HG03378 (cell line): Measurements from ENCODE around the gene AOPEP.

ENCODE experiments used
- ATAC-seq: cut with Tn5 transposase; IDR thresholded peaks from one replicate; pipeline ENCODE4 v1.9.1; 2021; ENCODE audit warnings: mild to moderate bottlenecking, moderate library complexity; ENCODE audit not compliant: unreplicated experiment

Gene AOPEP

DNA sequence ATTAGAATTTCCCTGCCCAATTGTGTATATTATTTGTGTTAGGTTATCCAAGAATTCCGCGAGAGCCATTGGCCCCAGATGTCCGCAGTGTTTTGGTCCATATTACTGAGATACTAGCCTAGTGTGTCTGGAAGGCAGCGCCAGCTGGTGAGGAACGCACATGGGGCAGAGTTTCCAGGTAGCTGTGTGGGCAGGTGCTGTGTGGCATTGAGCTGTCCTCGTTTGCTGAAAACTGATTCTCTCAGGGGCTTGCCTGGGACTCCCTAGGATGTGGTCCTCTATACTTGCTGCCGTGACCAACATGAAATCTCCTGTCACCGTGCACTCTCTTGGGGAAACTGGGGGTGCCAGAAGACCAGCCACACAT, 302.3 kb downstream of the AOPEP start:
- no peak for ATAC-seq

DNA sequence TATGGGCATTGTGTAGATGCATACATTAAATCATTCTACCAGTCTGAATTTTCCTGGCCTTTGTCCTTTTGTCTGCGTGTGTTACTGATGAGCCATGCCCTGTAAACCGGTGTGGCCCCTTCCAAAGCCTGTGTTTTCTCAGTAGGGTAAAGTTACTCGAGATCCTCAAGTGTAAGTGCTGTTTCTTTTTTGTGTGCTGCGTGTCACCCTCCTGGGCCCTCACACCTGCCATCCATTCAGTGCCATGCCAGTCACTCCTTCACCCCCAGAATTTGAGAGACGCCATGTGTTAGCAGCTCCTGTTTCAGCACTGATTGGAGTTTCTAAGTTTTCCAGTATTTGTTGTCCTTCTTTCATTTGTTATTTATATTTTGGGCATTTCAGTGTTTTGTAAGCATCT, 302.8 kb downstream of the AOPEP start:
- no peak for ATAC-seq

DNA sequence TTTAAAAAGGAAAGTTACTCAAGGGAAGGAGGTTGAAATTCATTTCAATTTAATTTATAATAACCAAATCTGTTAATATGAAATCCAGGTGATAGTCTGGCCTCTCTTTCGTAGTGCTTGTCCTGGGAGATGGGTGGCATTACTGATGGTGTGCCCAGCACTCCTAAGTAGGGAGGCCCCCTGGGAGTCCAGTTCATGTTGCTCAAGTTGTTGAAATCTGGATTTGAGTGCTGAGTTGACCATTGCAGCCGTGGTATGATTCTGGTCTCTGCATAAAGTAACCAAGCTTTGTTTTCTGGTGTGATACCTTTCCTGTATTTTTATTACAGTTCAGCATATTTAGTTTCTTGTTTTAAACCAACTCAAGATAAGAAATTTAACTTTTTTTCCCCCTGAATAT, 303.2 kb downstream of the AOPEP start:
- ATAC-seq: no peak

DNA sequence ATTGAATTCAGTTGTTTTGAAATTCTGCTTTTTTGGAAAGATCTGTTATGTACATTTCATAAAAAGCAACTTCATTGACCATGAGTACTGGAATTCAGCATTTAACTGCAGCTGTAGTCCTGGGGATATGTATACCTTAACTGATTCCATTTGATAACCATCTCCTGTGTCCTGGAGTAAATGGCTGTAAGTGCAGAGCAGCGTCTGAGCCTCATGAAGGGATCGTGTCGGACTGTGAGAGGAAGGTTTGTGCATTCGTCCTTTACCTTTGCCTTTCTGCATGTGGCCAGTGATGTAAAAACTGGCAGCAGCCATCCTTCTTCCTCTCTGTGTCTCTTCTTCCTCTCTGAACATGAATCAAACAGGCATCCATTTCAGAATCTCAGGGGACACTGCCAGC, 303.8 kb downstream of the AOPEP start:
- ATAC-seq: no peak

DNA sequence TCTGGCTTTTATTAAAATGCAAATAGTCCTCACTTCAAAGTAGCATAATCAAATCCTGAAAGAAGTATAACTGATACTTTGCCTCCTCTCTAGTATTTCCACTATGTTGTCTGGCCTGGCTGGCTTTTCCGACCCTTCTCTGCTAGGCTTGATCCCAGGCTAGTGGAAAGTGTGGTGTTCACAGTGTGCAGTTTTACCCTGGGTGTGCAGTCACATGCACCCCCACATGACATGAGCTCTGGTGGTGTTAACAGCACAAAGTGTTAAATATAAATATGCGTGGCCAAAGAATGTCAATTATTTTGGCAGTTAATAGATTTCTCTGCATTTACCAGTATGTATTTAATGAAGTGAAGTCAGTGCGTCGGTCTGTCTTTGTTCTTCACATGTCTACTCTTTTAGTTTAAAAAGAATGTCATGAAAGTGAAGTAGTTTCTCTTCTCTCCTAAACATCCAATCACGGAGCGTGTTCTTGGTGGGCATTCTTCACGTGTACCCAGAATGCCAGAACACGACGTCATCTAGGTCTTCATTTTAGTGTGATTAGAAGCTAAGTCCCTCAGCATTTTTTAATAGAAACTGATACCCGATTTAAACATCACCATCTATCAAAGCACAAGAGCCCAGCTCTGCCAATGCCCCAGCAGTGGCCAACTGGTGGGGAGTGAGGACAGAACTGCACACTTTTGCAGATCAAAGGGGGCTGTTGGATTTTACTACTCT, 304.6 kb downstream of the AOPEP start:
- ATAC-seq: no peak

DNA sequence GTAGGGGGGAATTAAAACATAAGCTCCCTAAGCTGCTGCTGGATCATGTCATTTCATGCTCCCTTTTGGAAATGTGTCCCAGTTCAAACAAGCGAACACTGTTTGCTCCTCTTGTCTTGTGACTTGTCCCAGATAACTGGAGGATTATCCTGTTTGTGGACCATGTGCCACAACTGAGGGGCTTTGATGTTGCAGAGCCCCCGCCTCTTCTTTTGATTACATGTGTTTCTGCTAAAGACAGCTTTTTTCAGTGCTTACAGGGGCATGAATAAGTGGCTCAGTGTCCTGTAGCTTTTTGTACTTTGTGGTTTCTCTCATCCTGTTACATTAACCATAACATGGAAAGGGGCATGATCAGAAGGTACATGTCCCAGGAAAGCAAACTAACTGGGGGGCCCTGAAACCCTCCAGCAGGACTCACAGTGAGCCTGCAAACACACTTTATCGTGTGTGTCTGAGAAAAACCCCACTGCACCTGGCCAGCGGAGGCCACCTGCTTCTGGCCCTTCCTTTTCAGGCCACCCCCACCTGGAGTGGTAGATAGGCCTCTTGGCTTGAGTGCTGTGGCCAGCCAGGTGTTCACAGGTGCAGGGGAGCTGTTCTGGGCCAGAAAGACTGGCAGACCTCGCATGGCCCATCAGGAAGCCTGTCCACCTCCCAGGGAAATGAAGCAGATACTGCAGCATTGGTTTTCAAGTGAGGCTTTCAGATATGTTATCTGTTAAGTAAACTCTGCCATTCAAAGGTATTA, 305.4 kb downstream of the AOPEP start:
- no peak for ATAC-seq

DNA sequence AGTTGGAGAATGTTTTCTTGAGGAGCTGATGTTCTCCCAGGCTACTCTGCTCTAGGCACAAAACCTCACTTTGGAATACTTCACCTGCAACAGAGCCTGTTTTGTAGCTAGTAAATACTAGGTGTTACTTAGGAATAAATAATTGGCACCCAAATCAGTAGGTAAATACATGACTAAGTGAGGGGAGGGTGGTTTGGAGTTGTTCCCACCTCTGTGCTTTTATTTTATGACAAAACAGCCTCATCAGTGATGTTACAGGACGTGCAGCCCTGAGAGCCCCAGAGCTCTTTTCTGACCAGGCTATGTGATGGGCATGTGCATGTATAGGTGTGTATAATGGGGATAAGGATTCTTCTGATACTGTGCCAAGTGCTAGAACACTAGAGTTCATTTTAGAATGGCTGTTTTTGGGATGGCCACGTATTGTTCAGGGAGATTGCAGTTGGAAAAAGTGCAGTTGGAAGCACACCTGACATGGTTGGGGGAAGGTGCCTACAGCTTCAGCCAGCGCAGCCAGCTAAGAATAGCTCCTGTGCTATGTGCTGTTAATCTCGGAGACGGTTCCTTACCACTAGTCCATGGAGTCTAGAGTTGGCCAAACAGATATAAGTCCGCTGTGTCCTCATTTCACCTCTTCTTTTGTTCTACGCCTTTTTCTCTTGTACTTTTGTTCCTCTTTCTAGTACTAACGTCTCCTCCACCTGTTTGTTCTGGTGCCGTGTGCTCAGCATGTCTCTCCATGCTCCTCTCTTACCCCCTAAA, 306.3 kb downstream of the AOPEP start:
- ATAC-seq: no peak

DNA sequence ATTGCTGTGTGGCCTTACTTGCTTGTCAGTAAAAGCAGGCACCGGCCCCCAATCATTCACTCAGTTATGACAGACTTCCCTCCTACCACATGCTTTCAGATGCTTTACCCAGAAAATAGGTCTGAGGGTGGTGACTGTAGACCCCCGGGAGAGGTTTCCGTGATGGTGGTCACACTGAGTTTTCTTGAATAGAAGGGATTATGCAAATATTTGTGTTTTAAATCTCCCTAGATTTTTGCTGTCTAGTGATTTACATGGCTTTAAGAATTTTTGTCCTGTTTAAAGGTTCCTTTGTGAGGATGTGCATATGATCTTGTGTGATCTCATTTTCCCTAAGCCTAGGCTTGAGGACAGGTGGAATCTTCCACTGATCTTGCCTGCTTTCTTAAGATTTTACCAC, 309.3 kb downstream of the AOPEP start:
- no peak for ATAC-seq

DNA sequence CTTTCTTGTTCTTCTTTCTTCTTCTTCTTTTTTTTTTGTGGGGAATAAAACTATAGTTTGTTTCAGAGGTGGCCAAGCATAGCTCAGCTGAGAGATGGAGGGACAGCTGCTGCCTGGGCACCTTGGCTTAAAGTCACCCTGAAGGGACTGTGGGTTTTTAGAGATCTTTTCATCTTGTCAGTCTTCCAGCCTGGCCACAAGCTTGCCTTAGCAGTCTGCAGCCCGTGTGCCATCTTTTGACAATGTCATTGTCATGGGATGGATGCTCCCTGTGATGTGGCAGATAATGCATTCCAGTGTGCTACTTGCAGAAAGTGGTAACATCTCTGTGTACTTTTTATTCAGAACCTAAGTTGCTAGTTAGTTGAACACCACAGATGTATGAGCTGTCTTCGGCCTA, 310.2 kb downstream of the AOPEP start:
- no peak for ATAC-seq

DNA sequence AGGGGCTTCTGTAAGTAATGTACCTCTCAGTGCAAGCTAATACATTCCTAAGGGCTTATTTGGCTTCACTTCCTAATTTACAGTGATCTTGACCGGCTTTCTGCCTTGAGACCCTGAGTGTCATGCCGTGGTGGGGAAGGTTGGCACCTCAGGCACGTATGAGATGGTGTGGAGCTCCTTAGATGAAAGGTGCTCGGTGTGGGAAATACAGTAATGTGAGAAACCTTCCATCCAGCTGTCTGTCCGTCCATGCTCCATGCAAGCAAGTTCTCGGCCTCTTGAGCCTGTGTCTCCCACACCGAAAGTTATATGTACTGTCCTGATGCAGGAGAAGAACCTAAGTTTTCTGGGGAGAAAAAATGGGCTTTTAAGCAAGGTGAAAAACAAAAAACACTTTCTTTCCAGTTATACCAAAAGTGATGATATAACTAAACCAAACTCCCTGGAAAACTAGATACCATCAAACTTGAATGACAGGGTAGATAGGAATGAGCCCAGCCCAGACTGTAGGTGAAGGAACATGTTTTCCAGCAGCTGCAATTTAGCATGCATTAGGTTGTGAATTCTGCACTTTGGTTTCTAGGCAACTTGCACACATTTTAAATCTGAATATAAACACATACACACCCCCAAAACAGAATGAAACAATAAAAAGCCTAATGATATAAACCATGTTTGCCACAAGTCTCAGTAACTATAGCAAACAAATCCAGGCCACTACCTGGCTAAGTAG, 311.5 kb downstream of the AOPEP start:
- no peak for ATAC-seq

DNA sequence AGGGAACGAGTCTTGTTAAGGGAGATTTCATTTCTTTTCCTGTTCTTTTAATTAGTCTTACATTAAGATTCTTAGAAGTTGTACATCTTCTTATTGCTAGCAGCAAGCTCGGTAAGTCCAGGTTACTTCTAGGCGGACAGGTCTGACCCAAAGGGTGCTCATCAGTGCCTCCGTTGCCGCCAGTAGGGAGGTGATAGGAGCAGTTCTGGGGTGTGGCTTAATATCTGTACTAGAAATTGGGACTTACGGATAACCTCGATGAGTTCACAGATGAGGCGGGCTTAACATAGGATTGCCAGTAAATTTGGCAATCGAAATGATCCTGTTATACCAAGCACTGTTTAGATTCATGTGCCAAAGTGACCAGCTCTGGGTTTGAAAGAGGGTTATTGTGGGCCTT, 312.2 kb downstream of the AOPEP start:
- no peak for ATAC-seq

DNA sequence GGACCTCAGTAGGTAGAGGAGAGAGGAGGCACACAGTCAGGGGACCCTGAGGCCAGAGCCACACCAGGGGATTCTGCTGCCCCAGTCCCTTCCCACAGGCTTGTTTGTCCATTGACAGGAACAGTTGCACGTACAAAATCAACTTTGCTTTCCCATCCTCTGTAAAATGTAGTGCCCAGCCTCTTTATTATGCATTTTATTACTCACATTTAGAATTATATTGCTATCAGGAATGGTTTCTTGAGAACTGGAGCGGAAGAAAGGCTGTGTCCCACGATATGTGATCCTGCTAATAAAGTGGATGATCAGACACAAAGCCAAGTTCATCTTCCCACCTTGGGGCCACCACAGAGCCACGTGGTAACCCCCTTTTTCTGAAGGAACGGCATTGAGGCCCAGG, 313.6 kb downstream of the AOPEP start:
- no peak for ATAC-seq

DNA sequence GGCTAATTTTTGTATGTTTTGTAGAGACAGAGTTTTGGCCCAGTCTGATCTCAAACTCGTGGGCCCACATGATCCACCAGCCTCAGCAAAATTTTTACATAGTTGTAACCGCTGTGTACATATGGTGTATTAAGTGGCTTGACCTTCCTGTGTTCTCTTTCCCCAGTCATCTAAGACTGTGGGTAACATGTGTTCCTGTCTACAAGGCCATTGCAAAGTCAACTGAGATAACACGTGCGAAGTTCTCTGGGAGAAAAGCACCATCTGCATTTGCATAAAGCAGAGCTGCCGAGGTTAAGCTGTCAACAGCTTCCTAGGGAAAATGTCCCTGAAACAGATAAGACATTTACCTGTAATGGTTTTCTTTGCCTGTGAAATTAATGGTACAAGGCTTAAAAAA, 317.3 kb downstream of the AOPEP start:
- ATAC-seq: no peak

DNA sequence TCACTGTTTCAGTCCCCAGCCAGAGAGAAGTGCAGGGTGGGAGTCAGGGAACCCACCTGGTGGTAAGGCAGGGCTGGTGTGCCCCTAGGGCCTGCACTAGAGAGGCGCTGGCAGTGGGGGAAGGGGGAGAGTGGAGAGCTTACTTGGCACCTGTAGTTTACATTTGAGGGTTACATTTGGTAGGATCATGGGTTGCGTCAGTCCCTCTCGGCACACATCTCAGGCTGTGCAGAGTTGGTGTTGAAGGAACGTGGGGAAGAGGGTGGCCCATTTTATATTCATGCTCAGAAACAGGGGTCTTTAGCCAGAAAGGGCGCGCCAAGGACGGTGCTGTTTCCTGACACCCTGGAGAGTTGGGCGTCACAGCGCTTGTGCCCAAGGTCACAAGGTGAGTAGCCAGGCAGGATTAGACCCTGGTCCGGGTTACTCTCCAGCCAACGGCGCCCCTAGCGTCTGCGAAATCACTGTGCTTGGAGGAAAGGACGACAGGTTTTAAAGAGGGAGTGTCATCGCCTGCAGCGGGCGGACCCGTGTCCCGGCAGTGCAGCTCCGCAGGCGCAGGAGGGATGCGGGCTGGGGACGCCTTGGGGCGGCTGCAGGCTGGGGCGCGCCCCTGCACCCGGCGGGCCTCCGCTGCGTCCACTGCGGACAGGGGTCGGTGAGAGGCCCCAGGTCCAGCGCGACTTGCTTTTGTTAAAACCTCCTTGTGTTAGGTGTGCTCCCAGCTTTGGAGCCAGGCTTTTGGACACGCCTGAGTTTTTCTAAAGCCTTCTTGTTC, 318.4 kb downstream of the AOPEP start:
- ATAC-seq: no peak

DNA sequence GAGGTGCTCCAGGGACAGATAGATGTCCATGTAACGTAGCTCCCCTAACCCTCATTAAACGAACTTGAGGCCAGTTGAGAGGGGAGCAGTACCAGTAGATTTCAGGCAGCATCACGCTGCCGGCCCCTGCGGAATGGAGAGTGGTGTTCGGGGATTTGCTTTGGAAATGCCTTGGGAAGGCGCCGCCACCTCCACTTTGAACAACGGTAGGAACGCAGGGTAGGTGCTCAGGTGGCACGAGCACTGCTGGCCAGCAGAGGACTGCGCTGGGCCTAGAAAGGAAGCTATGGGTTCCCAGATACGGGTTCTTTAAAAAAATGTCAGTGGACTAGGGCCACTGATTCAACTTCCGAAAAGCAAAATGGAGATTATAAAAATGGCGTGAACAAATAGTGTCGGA, 319.3 kb downstream of the AOPEP start:
- no peak for ATAC-seq

DNA sequence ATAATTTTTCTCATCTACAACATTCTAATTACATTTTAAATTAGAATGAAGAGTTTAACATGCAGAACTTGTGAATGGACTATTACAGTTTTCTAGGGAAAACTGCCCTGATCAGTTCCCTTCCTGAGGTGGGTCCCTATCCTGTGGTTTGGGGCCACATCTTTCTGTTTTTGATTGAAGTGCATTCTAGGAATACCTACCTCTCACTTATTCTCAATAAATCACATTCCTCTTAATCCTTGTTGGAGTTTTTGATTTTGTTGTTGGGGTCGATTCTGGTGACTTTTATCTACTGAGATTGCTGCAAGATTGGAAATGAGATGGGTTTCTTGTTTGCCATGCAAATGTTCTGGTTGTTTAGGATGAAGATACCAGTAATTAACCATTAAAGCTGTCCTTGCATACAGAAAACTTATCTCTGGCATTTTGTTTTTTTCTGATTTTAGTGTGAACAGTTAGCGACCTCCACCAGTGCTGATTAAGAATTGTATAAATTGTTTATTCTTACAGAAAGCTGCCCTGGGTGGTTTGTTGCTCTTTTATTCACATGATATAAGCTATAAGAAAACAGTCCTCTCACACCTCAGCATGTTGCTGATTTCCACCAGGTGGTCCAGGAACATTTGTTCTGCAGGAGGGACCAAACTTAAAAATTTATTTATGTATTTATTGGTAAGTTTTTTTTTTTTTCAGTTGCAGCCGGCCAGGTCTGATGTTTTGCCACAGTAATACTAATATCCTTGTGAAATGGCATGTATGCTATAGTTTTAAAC, 321.1 kb downstream of the AOPEP start:
- no peak for ATAC-seq

DNA sequence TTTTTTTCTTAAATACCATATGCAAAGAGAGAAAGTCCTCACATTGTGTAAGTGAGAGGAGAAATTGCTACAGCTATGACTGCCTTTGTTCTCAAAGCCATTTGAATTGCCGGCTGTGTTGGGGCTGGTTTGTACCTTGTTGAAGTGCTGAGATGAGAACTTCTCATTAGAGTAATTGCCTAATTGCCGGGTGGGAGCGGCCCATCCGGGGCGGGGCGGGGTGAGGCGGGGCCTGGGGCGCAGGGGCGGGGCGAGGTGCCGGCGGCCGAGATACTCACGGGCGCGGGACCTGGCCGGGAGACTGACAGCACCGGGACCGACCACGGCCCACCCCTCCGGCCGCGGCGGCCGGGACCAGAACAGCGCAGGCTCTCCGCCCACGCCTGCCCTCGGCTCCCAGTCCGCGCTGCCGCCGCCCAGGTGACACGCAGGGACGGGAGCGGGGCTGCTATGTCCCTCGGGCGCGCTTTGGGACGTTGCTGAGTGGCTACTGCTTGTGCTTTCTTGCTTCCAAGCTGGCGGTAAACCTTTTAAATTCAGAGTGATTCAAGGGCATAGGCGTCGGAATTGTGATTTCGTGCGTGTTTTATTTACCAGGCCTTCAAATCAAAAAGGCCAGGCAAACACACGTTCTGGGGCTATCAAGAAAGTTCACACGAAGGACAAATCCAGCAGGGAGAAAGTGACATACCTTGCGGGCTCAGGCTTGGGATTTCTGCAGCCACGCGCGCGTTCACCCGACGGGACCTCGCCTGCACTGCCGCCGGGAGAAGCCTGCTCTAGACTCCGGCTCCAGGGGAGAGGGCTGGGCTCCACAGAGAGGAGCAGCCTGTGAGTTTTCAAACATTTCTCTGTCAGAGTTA, 322.0 kb downstream of the AOPEP start:
- ATAC-seq: no peak

DNA sequence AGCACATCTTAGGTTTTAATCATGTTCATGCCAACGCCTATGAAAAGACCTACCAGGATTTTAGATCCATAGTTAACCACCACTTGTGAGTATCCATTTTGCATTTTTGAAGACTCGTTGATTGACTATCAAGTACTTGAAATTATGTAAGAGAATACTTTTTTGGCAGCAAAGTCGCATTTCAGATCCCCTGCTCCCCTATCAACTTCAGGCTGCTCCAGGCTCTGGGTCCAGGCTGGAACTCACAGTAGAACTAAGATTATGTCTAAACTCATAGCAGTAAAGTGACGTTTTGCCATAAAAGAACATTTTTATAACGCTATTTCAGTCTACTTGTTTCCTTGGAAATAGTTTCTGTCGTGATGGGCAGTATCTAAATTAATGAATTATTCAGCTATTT, 323.3 kb downstream of the AOPEP start:
- no peak for ATAC-seq
